GM23338 (cell line): Measurements from ENCODE around the gene PTPRN2. TPM values are rescaled to one million over a fixed set of nuclear protein-coding genes. Genes with fewer than 3 reads are reported as not detected.

ENCODE experiments used
- ATAC-seq: fragments of 200-7000 bp; cut with Tn5 transposase; 3 replicates; pipeline ENCODE4 v1.9.1; 2020
- DNase-seq: peaks from one replicate; pipeline ENCODE4 v3.0.0-alpha.2; 2015; ENCODE audit warnings: low spot score
- H2AFZ ChIP-seq: fragments of 200-600 bp; sonication (generic); 2 replicates; pipeline ENCODE4 v1.8.0; 2016; ENCODE audit warnings: antibody characterized with exemption, mild to moderate bottlenecking, moderate library complexity
- H3F3A ChIP-seq: fragments of 200-600 bp; sonication (generic); replicated peaks from 2 replicates; pipeline ENCODE4 v1.8.0; 2017; ENCODE audit warnings: antibody characterized with exemption, mixed run types, low read depth
- H3K27ac ChIP-seq: fragments of 200-600 bp; sonication (generic); 2 replicates; pipeline ENCODE4 v1.6.1; 2016; ENCODE audit warnings: low read depth
- H3K27me3 ChIP-seq: fragments of 200-600 bp; sonication (generic); 2 replicates; pipeline ENCODE4 v1.8.0; 2016; ENCODE audit warnings: mild to moderate bottlenecking, mixed run types, moderate library complexity; ENCODE audit not compliant: insufficient read depth
- H3K36me3 ChIP-seq: fragments of 200-600 bp; sonication (generic); 2 replicates; pipeline ENCODE4 v1.8.0; 2016; ENCODE audit warnings: mild to moderate bottlenecking; ENCODE audit not compliant: insufficient read depth
- H3K4me1 ChIP-seq: fragments of 200-600 bp; sonication (generic); 2 replicates; pipeline ENCODE4 v1.8.0; 2016; ENCODE audit warnings: mild to moderate bottlenecking, moderate library complexity; ENCODE audit not compliant: insufficient read depth
- H3K4me2 ChIP-seq: fragments of 200-600 bp; sonication (generic); 2 replicates; pipeline ENCODE4 v1.7.1; 2017; ENCODE audit warnings: mixed run types
- H3K4me3 ChIP-seq: fragments of 200-600 bp; sonication (generic); 2 replicates; pipeline ENCODE4 v1.6.1; 2016; ENCODE audit warnings: mixed run types
- H3K79me2 ChIP-seq: fragments of 200-600 bp; sonication (generic); replicated peaks from 2 replicates; pipeline ENCODE4 v1.8.0; 2017; ENCODE audit warnings: mild to moderate bottlenecking; ENCODE audit not compliant: insufficient read depth
- H3K9me2 ChIP-seq: fragments of 200-600 bp; sonication (generic); 2 replicates; pipeline ENCODE4 v1.8.0; 2017; ENCODE audit not compliant: insufficient read depth
- H4K20me1 ChIP-seq: fragments of 200-600 bp; sonication (generic); replicated peaks from 2 replicates; pipeline ENCODE4 v1.8.0; 2017; ENCODE audit warnings: mild to moderate bottlenecking; ENCODE audit not compliant: insufficient read depth
- H3K27ac Mint-ChIP-seq: 2 replicates; pipeline ENCODE4 v1.8.0; 2020; ENCODE audit warnings: inconsistent platforms, mild to moderate bottlenecking, moderate library complexity, mixed read lengths
- H3K27me3 Mint-ChIP-seq: 3 replicates; pipeline ENCODE4 v1.8.0; 2022; ENCODE audit warnings: low read depth, mild to moderate bottlenecking, moderate library complexity, mixed read lengths, inconsistent platforms; ENCODE audit not compliant: insufficient read depth, poor library complexity
- H3K36me3 Mint-ChIP-seq: 3 replicates; pipeline ENCODE4 v1.8.0; 2021; ENCODE audit warnings: low read depth, mild to moderate bottlenecking, inconsistent platforms, moderate library complexity, mixed read lengths
- H3K4me1 Mint-ChIP-seq: 3 replicates; pipeline ENCODE4 v1.8.0; 2020; ENCODE audit warnings: mild to moderate bottlenecking, inconsistent platforms, mixed read lengths
- H3K4me3 Mint-ChIP-seq: 3 replicates; pipeline ENCODE4 v1.8.0; 2021; ENCODE audit warnings: moderate library complexity, mild to moderate bottlenecking, inconsistent platforms, mixed read lengths
- H3K9me3 Mint-ChIP-seq: 3 replicates; pipeline ENCODE4 v1.8.0; 2020; ENCODE audit warnings: moderate library complexity, mild to moderate bottlenecking, inconsistent platforms, mixed read lengths
- CREB1 ChIP-seq: fragments of 250-450 bp; sonication (Bioruptor Pico); IDR thresholded peaks from 2 replicates; pipeline ENCODE4 v1.5.0; 2020; ENCODE audit warnings: low read depth, mild to moderate bottlenecking, moderate library complexity
- EZH2 ChIP-seq: fragments of 200-600 bp; sonication (generic); IDR thresholded peaks from one replicate; pipeline ENCODE4 v1.8.0; 2017; ENCODE audit warnings: antibody characterized with exemption, mild to moderate bottlenecking, low read depth; ENCODE audit not compliant: unreplicated experiment
- EZH2phosphoT487 ChIP-seq: fragments of 200-600 bp; sonication (generic); IDR thresholded peaks from one replicate; pipeline ENCODE4 v1.8.1; 2018; ENCODE audit warnings: antibody characterized with exemption; ENCODE audit not compliant: unreplicated experiment
- NANOG ChIP-seq: IDR thresholded peaks from 2 replicates; pipeline ENCODE4 v1.6.1; 2016; ENCODE audit warnings: antibody characterized with exemption, borderline replicate concordance
- POLR2AphosphoS5 ChIP-seq: IDR thresholded peaks from 2 replicates; pipeline ENCODE4 v1.6.1; 2016; ENCODE audit warnings: antibody characterized with exemption, low read depth
- STAT1 ChIP-seq: IDR thresholded peaks from one replicate; pipeline ENCODE4 v1.6.1; 2016; ENCODE audit warnings: antibody characterized with exemption; ENCODE audit not compliant: unreplicated experiment
- ZNF331 ChIP-seq: fragments of 250-450 bp; sonication (Bioruptor Pico); IDR thresholded peaks from 2 replicates; pipeline ENCODE4 v1.5.0; 2020; ENCODE audit warnings: low read depth, mild to moderate bottlenecking, moderate library complexity
- polyA plus RNA-seq: library from polyadenylated mRNA; unstranded; fragments of >200 nt; fragmentation: Nextera tagmentation; extraction: Ambion mirVana; gene quantifications from 2 replicates; pipeline ENCODE4 v1.2.1, GENCODE V29; 2016
- total RNA-seq: library from RNA; depleted of rRNA; stranded (reverse); fragments of >200 nt; shearing (Covaris generic); gene quantifications from 2 replicates; pipeline ENCODE4 v1.2.3, GENCODE V29; 2014
- TF ChIP-seq, protein P1 (sequence below): fragments of 250-450 bp; sonication (Bioruptor Pico); IDR thresholded peaks from 2 replicates; pipeline ENCODE4 v1.5.0; 2020; ENCODE audit warnings: mild to moderate bottlenecking, moderate library complexity
- TF ChIP-seq, protein P2 (sequence below): IDR thresholded peaks from one replicate; pipeline ENCODE4 v1.6.1; 2018; ENCODE audit warnings: antibody characterized with exemption; ENCODE audit not compliant: unreplicated experiment
- TF ChIP-seq, protein P3 (sequence below): IDR thresholded peaks from 2 replicates; pipeline ENCODE4 v1.6.1; 2016; ENCODE audit warnings: antibody characterized with exemption

PTPRN2 gene
- total and polyA plus RNA-seq, 2 experiments from 2014 or later: 0.87 to 4.0 TPM

DNA sequence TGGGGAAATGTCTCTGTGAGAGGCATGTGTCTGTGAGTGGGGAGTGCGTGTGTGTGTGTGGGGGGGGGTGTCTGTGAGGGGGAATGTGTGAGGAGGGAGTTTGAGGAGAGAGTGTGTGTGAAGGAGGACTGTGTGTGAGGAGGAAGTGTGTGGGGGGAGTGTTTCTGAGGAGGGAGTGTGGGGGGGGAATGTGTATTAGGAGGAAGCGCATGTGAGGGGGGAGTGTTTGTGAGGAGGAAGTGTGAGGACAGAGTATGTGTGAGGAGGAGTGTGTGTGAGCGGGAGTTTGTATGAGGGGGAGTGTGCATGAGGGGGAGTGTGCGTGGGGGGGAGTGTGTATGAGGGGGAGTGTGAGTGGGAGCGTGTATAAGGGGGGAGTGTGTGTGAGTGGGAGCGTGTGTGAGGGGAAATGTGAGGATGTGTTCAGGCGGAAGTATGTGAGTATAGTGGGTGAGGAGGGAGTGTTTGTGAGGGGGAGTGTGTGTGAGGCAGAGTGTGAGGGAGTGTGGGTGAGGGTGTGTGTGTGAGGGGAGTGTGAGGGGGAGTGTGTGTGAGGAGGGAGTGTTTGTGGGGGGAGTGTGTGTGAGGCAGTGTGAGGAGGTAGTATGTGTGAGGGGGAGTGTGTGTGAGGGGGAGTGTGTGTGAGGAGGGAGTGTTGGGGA lies 21.8 kb upstream of the PTPRN2 start:
- Mint-ChIP-seq H3K9me3 (no peaks in the 10 kb centered on the region; the same call in 2 of the 3 replicates), H3K27me3 (peaks cover 10% of the 10 kb centered on the region), H3K4me3 (no peak overlapping the region), H3K4me1 (peaks cover 8% of the 10 kb centered on the region; the same call in 2 of the 3 replicates), H3K36me3 (peaks cover 26% of the 10 kb centered on the region), H3K27ac (0 out of 2 replicates have a peak overlapping the region, but pooled peaks have one; percentile 40)
- ATAC-seq: no peak
- no peaks in the 10 kb centered on the region for H3K36me3 ChIP-seq
- H3K27ac ChIP-seq: no peak overlapping the region
- H3K4me3 ChIP-seq: no peak overlapping the region
- DNase-seq: no peak
- no peaks in the 10 kb centered on the region; the same call in 1 of the 2 replicates for H3K79me2 ChIP-seq
- no peaks in the 10 kb centered on the region for H3K9me2 ChIP-seq
- H4K20me1 ChIP-seq: no peaks in the 10 kb centered on the region
- 0 out of 2 replicates have a peak, but pooled peaks cover 6% of the 10 kb centered on the region for H3K4me1 ChIP-seq
- H2AFZ ChIP-seq: no peak overlapping the region
- no peaks in the 10 kb centered on the region for H3K27me3 ChIP-seq
- TF ChIP-seq NANOG (no peak), STAT1 (no peak), EZH2 (no peak), ZNF331 (CRISPR knock-in tag) (no peak)
- no peak overlapping the region for H3K4me2 ChIP-seq
- no peaks in the 10 kb centered on the region for H3F3A ChIP-seq

DNA sequence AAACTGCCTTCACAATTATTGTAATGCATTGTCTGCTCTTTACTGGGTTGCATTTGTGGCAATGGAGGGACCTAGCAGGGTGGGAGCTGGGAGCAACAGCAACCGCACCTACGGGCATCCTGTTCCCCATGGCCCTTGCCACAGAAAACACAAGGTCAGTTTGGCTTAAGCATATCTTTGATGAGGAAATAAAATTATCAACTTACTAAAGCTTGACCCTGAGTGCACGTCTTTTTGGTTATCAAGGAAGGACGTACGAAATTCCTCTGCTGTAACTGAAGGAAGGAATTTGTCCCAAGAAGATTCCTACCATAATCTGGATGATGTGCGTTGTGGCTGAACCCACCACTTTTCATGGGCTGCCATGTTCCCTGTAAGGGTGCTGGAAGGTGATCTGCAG lies 19.9 kb upstream of the PTPRN2 start:
- Histone ChIP-seq H3K9me2 (no peaks in the 10 kb centered on the region), H3K36me3 (no peaks in the 10 kb centered on the region), H2AFZ (no peak overlapping the region), H3K4me2 (no peak overlapping the region), H3F3A (no peaks in the 10 kb centered on the region), H3K79me2 (no peaks in the 10 kb centered on the region; the same call in 1 of the 2 replicates), H3K4me1 (no peaks in the 10 kb centered on the region), H4K20me1 (no peaks in the 10 kb centered on the region), H3K4me3 (no peak overlapping the region), H3K27me3 (no peaks in the 10 kb centered on the region), H3K27ac (no peak overlapping the region)
- no peak overlapping the region for H3K4me3 Mint-ChIP-seq
- ATAC-seq: no peak
- H3K27ac Mint-ChIP-seq: no peak overlapping the region
- peaks cover 24% of the 10 kb centered on the region for H3K36me3 Mint-ChIP-seq
- H3K4me1 Mint-ChIP-seq: peaks cover under 1% of the 10 kb centered on the region; the same call in 1 of the 3 replicates
- no peak for DNase-seq
- no peaks in the 10 kb centered on the region; the same call in 2 of the 3 replicates for H3K9me3 Mint-ChIP-seq
- peaks cover 16% of the 10 kb centered on the region for H3K27me3 Mint-ChIP-seq
- TF ChIP-seq CREB1 (CRISPR knock-in tag): no peak
- TF ChIP-seq POLR2AphosphoS5: no peak
- TF ChIP-seq ZNF331 (CRISPR knock-in tag): no peak
- TF ChIP-seq, protein P1, sequence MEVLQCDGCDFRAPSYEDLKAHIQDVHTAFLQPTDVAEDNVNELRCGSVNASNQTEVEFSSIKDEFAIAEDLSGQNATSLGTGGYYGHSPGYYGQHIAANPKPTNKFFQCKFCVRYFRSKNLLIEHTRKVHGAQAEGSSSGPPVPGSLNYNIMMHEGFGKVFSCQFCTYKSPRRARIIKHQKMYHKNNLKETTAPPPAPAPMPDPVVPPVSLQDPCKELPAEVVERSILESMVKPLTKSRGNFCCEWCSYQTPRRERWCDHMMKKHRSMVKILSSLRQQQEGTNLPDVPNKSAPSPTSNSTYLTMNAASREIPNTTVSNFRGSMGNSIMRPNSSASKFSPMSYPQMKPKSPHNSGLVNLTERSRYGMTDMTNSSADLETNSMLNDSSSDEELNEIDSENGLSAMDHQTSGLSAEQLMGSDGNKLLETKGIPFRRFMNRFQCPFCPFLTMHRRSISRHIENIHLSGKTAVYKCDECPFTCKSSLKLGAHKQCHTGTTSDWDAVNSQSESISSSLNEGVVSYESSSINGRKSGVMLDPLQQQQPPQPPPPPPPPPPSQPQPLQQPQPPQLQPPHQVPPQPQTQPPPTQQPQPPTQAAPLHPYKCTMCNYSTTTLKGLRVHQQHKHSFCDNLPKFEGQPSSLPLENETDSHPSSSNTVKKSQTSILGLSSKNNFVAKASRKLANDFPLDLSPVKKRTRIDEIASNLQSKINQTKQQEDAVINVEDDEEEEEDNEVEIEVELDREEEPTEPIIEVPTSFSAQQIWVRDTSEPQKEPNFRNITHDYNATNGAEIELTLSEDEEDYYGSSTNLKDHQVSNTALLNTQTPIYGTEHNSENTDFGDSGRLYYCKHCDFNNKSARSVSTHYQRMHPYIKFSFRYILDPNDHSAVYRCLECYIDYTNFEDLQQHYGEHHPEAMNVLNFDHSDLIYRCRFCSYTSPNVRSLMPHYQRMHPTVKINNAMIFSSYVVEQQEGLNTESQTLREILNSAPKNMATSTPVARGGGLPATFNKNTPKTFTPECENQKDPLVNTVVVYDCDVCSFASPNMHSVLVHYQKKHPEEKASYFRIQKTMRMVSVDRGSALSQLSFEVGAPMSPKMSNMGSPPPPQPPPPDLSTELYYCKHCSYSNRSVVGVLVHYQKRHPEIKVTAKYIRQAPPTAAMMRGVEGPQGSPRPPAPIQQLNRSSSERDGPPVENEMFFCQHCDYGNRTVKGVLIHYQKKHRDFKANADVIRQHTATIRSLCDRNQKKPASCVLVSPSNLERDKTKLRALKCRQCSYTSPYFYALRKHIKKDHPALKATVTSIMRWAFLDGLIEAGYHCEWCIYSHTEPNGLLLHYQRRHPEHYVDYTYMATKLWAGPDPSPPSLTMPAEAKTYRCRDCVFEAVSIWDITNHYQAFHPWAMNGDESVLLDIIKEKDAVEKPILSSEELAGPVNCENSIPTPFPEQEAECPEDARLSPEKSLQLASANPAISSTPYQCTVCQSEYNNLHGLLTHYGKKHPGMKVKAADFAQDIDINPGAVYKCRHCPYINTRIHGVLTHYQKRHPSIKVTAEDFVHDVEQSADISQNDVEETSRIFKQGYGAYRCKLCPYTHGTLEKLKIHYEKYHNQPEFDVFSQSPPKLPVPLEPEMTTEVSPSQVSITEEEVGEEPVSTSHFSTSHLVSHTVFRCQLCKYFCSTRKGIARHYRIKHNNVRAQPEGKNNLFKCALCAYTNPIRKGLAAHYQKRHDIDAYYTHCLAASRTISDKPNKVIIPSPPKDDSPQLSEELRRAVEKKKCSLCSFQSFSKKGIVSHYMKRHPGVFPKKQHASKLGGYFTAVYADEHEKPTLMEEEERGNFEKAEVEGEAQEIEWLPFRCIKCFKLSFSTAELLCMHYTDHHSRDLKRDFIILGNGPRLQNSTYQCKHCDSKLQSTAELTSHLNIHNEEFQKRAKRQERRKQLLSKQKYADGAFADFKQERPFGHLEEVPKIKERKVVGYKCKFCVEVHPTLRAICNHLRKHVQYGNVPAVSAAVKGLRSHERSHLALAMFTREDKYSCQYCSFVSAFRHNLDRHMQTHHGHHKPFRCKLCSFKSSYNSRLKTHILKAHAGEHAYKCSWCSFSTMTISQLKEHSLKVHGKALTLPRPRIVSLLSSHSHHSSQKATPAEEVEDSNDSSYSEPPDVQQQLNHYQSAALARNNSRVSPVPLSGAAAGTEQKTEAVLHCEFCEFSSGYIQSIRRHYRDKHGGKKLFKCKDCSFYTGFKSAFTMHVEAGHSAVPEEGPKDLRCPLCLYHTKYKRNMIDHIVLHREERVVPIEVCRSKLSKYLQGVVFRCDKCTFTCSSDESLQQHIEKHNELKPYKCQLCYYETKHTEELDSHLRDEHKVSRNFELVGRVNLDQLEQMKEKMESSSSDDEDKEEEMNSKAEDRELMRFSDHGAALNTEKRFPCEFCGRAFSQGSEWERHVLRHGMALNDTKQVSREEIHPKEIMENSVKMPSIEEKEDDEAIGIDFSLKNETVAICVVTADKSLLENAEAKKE (CRISPR knock-in tag): no peak
- TF ChIP-seq EZH2phosphoT487: no peak
- TF ChIP-seq, protein P2, sequence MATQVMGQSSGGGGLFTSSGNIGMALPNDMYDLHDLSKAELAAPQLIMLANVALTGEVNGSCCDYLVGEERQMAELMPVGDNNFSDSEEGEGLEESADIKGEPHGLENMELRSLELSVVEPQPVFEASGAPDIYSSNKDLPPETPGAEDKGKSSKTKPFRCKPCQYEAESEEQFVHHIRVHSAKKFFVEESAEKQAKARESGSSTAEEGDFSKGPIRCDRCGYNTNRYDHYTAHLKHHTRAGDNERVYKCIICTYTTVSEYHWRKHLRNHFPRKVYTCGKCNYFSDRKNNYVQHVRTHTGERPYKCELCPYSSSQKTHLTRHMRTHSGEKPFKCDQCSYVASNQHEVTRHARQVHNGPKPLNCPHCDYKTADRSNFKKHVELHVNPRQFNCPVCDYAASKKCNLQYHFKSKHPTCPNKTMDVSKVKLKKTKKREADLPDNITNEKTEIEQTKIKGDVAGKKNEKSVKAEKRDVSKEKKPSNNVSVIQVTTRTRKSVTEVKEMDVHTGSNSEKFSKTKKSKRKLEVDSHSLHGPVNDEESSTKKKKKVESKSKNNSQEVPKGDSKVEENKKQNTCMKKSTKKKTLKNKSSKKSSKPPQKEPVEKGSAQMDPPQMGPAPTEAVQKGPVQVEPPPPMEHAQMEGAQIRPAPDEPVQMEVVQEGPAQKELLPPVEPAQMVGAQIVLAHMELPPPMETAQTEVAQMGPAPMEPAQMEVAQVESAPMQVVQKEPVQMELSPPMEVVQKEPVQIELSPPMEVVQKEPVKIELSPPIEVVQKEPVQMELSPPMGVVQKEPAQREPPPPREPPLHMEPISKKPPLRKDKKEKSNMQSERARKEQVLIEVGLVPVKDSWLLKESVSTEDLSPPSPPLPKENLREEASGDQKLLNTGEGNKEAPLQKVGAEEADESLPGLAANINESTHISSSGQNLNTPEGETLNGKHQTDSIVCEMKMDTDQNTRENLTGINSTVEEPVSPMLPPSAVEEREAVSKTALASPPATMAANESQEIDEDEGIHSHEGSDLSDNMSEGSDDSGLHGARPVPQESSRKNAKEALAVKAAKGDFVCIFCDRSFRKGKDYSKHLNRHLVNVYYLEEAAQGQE: no peak
- TF ChIP-seq STAT1: no peak
- no peak for TF ChIP-seq EZH2
- TF ChIP-seq, protein P3, sequence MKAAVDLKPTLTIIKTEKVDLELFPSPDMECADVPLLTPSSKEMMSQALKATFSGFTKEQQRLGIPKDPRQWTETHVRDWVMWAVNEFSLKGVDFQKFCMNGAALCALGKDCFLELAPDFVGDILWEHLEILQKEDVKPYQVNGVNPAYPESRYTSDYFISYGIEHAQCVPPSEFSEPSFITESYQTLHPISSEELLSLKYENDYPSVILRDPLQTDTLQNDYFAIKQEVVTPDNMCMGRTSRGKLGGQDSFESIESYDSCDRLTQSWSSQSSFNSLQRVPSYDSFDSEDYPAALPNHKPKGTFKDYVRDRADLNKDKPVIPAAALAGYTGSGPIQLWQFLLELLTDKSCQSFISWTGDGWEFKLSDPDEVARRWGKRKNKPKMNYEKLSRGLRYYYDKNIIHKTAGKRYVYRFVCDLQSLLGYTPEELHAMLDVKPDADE: no peak
